Body of pancreas (tissue), 4 donors: ENCODE measurements around the gene NOP10. TPM values are rescaled to one million over a fixed set of nuclear protein-coding genes. Genes with fewer than 3 reads are reported as not detected.

ENCODE experiments used
- ATAC-seq: fragments of 150-250 bp; one replicate; pipeline ENCODE4 v1.9.1; 2016
- DNase-seq, 4 donors: peaks; one replicate each; pipeline ENCODE4 v3.0.0-alpha.2; 2019
- H3K27ac ChIP-seq, 4 donors: fragments of 200-600 bp; sonication (generic); 1 replicate in 3 of 4; 2 replicates in 1 of 4; pipeline versions ENCODE4 v1.5.1 to v1.6.1; 2016 to 2019; ENCODE audit warnings: mild to moderate bottlenecking in 1 of 4, mixed read lengths in 1 of 4, moderate library complexity in 1 of 4
- H3K27me3 ChIP-seq, 2 donors: fragments of 200-600 bp; sonication (generic); one replicate each; pipeline ENCODE4 v1.6.0; 2016; ENCODE audit warnings: mild to moderate bottlenecking in 1 of 2
- H3K36me3 ChIP-seq, 2 donors: fragments of 200-600 bp; sonication (generic); replicated peaks in 1 of 2; 2 replicates each; pipeline ENCODE4 v1.5.1; 2016; ENCODE audit warnings: low read depth in 2 of 2; ENCODE audit not compliant: insufficient read depth in 1 of 2
- H3K4me1 ChIP-seq: fragments of 200-600 bp; sonication (generic); one replicate; pipeline ENCODE4 v1.6.0; 2016
- H3K4me3 ChIP-seq, 2 donors: fragments of 200-600 bp; sonication (generic); 1 replicate in 1 of 2; 2 replicates in 1 of 2; pipeline ENCODE4 v1.5.1; 2016 to 2019
- H3K9me3 ChIP-seq, 3 donors: fragments of 200-600 bp; sonication (generic); 1 replicate in 2 of 3; 2 replicates in 1 of 3; pipeline ENCODE4 v1.5.1; 2016
- CTCF ChIP-seq, 7 experiments: fragments of 450-650 bp in 4 of 7; fragments of 200-600 bp in 3 of 7; sonication (generic) in 3 of 7; IDR thresholded peaks; one replicate each; pipeline ENCODE4 v1.5.1; 2016 to 2019; ENCODE audit warnings: antibody characterized with exemption in 7 of 7
- POLR2A ChIP-seq, 3 donors: fragments of 450-650 bp; IDR thresholded peaks; one replicate each; pipeline ENCODE4 v1.6.1; 2016; ENCODE audit warnings: antibody characterized with exemption in 3 of 3, mild to moderate bottlenecking in 2 of 3
- WGBS, 2 donors: methylation state at CpG; one replicate each; pipeline ENCODE4 v1.1.5; 2017; 5-methylcytosine and 5-hydroxymethylcytosine counted together
- intact Hi-C: fragments of 100-400 bp; cut with DNase I; formaldehyde crosslinking; loops from one replicate; pipeline ENCODE4 v1.15.1; 2023
- microRNA counts, 2 donors: library from miRNA; unstranded; fragments of <30 nt; microRNA quantifications; one replicate each; lab custom pipeline; 2017
- microRNA-seq, 2 donors: library from miRNA; unstranded; fragments of <30 nt; microRNA quantifications; one replicate each; pipeline ENCODE4, GENCODE V29; 2016; ENCODE audit warnings: borderline number of aligned reads in 2 of 2, borderline replicate concordance in 2 of 2
- small RNA-seq: library from RNA; depleted of rRNA; stranded (forward); fragments of <200 nt; gene quantifications from one replicate; pipeline ENCODE3, GENCODE V24; 2016
- total RNA-seq, 2 donors: library from RNA; depleted of rRNA; stranded (reverse); fragments of >200 nt; gene quantifications; one replicate each; pipeline ENCODE4 v1.1.0, GENCODE V29; 2016

The NOP10 gene
- total RNA-seq, 2 donors from 2014 or later = 25.7 to 32.4 TPM

GRCh38 chr15:34292621-34293020, 50.3 kb downstream of the NOP10 start:
- H3K27ac ChIP-seq = no peak overlapping the region
- no peak overlapping the region for H3K4me3 ChIP-seq
- intact Hi-C loops = no loop called here
- TF ChIP-seq POLR2A (IDR thresholded peaks at IDR 0.05) = no peak
- TF ChIP-seq CTCF (IDR thresholded peaks at IDR 0.05) = no peak
- no peaks in the 10 kb centered on the region for H3K36me3 ChIP-seq
- no peak for ATAC-seq
- no peaks in the 10 kb centered on the region for H3K27me3 ChIP-seq
- no peak for DNase-seq
- no peaks in the 10 kb centered on the region for H3K9me3 ChIP-seq
- H3K4me1 ChIP-seq = no peaks in the 10 kb centered on the region
- 20 to 86% methylated on average over 1 to 8 of the region's 9 CpGs for WGBS, 2 donors

MicroRNAs within 50 kb of the gene (microRNA counts, 767-probe panel; counts per million panel counts)
- 0 to 736 counts per million in 2 donors for microRNA hsa-miR-1233 (lab: Ali Mortazavi, UCI)

Small RNAs within 50 kb of the gene (microRNA-seq; reads per million reads assigned to microRNA genes)
- 0 reads per million in 2 donors for gene MIR1233-1

Small RNAs within 50 kb of the gene (small RNA-seq; reads per million reads assigned to genes)
- gene MIR1233-1 = not detected
- gene RF00019 = not detected

Other genes with a start within 250 kb of the NOP10 start
- 10 to 100 TPM; 27.4 to 27.8 TPM for gene EMC7, start 241.3 kb downstream of the NOP10 start, total RNA-seq
- gene PGBD4, start 241.1 kb downstream of the NOP10 start, total RNA-seq = 1 to 10 TPM; 1.0 to 4.6 TPM
- gene KATNBL1, start 133.0 kb downstream of the NOP10 start, total RNA-seq = 10 to 100 TPM; 45.8 to 50.3 TPM
- 10 to 100 TPM; 46.5 to 52.9 TPM for gene EMC4, start 118.1 kb downstream of the NOP10 start, total RNA-seq
- gene SLC12A6, start 5.4 kb downstream of the NOP10 start, total RNA-seq = 10 to 100 TPM; 15.0 to 16.2 TPM
- not detected for gene NUTM1, start 179 bp upstream of the NOP10 start, total RNA-seq
- 10 to 100 TPM; 13.5 to 16.5 TPM for gene LPCAT4, start 24.1 kb upstream of the NOP10 start, total RNA-seq
- 100 to 1,000 TPM in 1 of 2 donors, 10 to 100 TPM in 1; 65.6 to 124 TPM for gene GOLGA8A, start 94.7 kb upstream of the NOP10 start, total RNA-seq
- gene GOLGA8B, start 240.5 kb upstream of the NOP10 start, total RNA-seq = 100 to 1,000 TPM; 214 to 709 TPM